Right lobe of liver (tissue), 4 donors: ENCODE measurements around the gene SLC7A14.

Experiments used
- CTCF ChIP-seq, 4 donors: fragments of 200-600 bp in 3 of 4; fragments of 450-650 bp in 1 of 4; IDR thresholded peaks; one replicate each; pipeline versions ENCODE4 v1.5.1 to v1.8.0; 2016 to 2022; ENCODE audit warnings: antibody characterized with exemption in 4 of 4, mild to moderate bottlenecking in 2 of 4
- POLR2A ChIP-seq: fragments of 450-650 bp; IDR thresholded peaks from one replicate; pipeline ENCODE4 v1.6.1; 2017; ENCODE audit warnings: antibody characterized with exemption, mild to moderate bottlenecking
- donor health status: DM: no; HTN: no; CAD: no.
- donor health status: DM: no; HTN: no; CAD: no.
- donor health status: DM: no; HTN: yes; CAD: no.

- no peak for TF ChIP-seq CTCF (IDR thresholded peaks at IDR 0.05)
- TF ChIP-seq POLR2A = no peak
Observed at GRCh38 chr3:170606675-170607074, 20.8 kb upstream of the SLC7A14 start.
